Kidney (tissue), 22 donors: Measurements from ENCODE around the gene UPP1. TPM values are rescaled to one million over a fixed set of nuclear protein-coding genes. Genes with fewer than 3 reads are reported as not detected.

Source experiments
- DNase-seq, 5 donors: peaks; one replicate each; pipeline ENCODE4 v3.0.0-alpha.2; 2013 to 2020
- FAIRE-seq: peaks from 2 replicates; lab custom pipeline; 2012; peaks lifted over from hg19 to GRCh38; lab: Jason Lieb, UNC
- H3K27ac ChIP-seq, 2 donors: one replicate each; pipeline ENCODE4 v1.7.0; 2013; ENCODE audit warnings: low read depth in 2 of 2, low read length in 2 of 2, inconsistent platforms in 1 of 2
- H3K27me3 ChIP-seq: one replicate; pipeline ENCODE4 v1.7.1; 2013; ENCODE audit warnings: low read length, inconsistent platforms; ENCODE audit not compliant: control insufficient read depth, insufficient read depth
- H3K36me3 ChIP-seq, 3 donors: one replicate each; pipeline versions ENCODE4 v1.7.0 to v1.7.1; 2013; ENCODE audit warnings: low read length in 3 of 3, control low read depth in 1 of 3, inconsistent platforms in 1 of 3; ENCODE audit not compliant: insufficient read depth in 3 of 3, control insufficient read depth in 2 of 3
- H3K4me1 ChIP-seq, 3 donors: one replicate each; pipeline versions ENCODE4 v1.7.0 to v1.7.1; 2013; ENCODE audit warnings: low read length in 3 of 3, inconsistent platforms in 1 of 3, low read depth in 1 of 3; ENCODE audit not compliant: control insufficient read depth in 2 of 3, insufficient read depth in 2 of 3
- H3K4me3 ChIP-seq, 3 donors: one replicate each; pipeline versions ENCODE4 v1.7.0 to v1.8.1; 2013; ENCODE audit warnings: low read length in 3 of 3, control low read depth in 1 of 3, inconsistent platforms in 1 of 3
- H3K9ac ChIP-seq, 3 donors: one replicate each; pipeline versions ENCODE4 v1.7.0 to v1.7.1; 2013; ENCODE audit warnings: low read length in 3 of 3, control low read depth in 1 of 3, inconsistent platforms in 1 of 3
- H3K9me3 ChIP-seq, 3 donors: one replicate each; pipeline versions ENCODE4 v1.7.0 to v1.7.1; 2013; ENCODE audit warnings: low read length in 3 of 3, control low read depth in 1 of 3, inconsistent platforms in 1 of 3; ENCODE audit not compliant: control insufficient read depth in 2 of 3, insufficient read depth in 1 of 3
- intact Hi-C: fragments of 100-400 bp; cut with DNase I; formaldehyde crosslinking; loops from one replicate; pipeline ENCODE4 v1.11.1; 2022
- long read RNA-seq, 10 donors: library from polyadenylated mRNA in 1 of 10; unstranded in 1 of 10; transcript quantifications; one replicate each; pipeline ENCODE4 v2.0.0 and lab custom pipeline, GENCODE V29; 2021 to 2026
- polyA plus RNA-seq: library from polyadenylated mRNA; stranded (reverse); fragments of 350-450 nt; fragmentation: Illumina TruSeq; extraction: RNeasy Lipid Tissue Mini Kit (QIAGEN cat#74804); gene quantifications from one replicate; pipeline ENCODE4 v1.2.3, GENCODE V29; 2014; ENCODE audit warnings: low read depth, low replicate concordance; ENCODE audit not compliant: insufficient read depth
- total RNA-seq: library from RNA; stranded (reverse); fragmentation: NEBNext Ultra II Directional; extraction: Animal tissue kit (Norgen Biotek cat#: 25700); gene quantifications from one replicate; pipeline ENCODE4 v1.2.1, GENCODE V29; 2021
- TF ChIP-seq, protein P1 (sequence below): IDR thresholded peaks from 3 replicates; pipeline ENCODE4 v1.5.1; 2012; ENCODE audit warnings: mild to moderate bottlenecking, moderate library complexity, borderline replicate concordance; ENCODE audit not compliant: insufficient read depth; ENCODE audit errors: extremely low read depth
- donor health status: control.
- donor health status: control.
- donor health status: control.
- donor health status: control.
- donor health status: control.
- donor health status: DM: yes; HTN: yes; CAD: no.
- donor health status: Normal renal cell carcinoma (clear cell type).

Gene UPP1
- total RNA-seq: 76.1 TPM
- polyA plus RNA-seq: 36.4 TPM
- long read RNA-seq, donor 1, transcript UPP1-212 (3 exons, 2,782 nt): major isoform, 7 of 9 reads
- long read RNA-seq, donor 1, partial matches to known transcripts: 0 of 9 reads
- long read RNA-seq, donor 1, other reads (novel, unspliced or antisense): 0 of 9 reads
- long read RNA-seq, donor 2, transcript UPP1-212 (3 exons, 2,782 nt): major isoform, 5 of 9 reads
- long read RNA-seq, donor 2, partial matches to known transcripts: 0 of 9 reads
- long read RNA-seq, donor 2, other reads (novel, unspliced or antisense): 0 of 9 reads
- long read RNA-seq, donor 3, transcript UPP1-212 (3 exons, 2,782 nt): major isoform, 7 of 13 reads
- long read RNA-seq, donor 3, partial matches to known transcripts: 0 of 13 reads
- long read RNA-seq, donor 3, other reads (novel, unspliced or antisense): 0 of 13 reads
- long read RNA-seq, donor 4, partial matches to known transcripts: 0 of 5 reads
- long read RNA-seq, donor 4, other reads (novel, unspliced or antisense): 0 of 5 reads
- long read RNA-seq, donor 5: 0 reads
- long read RNA-seq, donor 6, partial matches to known transcripts: 0 of 5 reads
- long read RNA-seq, donor 6, other reads (novel, unspliced or antisense): 0 of 5 reads
- long read RNA-seq, donor 7, transcript UPP1-202 (6 exons, 955 nt): major isoform, 11 of 50 reads
- long read RNA-seq, donor 7, transcript UPP1-212 (3 exons, 2,782 nt): minor isoform, 6 of 50 reads
- long read RNA-seq, donor 7, transcript UPP1-203 (9 exons, 1,375 nt): minor isoform, 7 of 50 reads
- long read RNA-seq, donor 7, partial matches to known transcripts: 9 of 50 reads
- long read RNA-seq, donor 7, other reads (novel, unspliced or antisense): 17 of 50 reads
- long read RNA-seq, donor 8, partial matches to known transcripts: 6 of 11 reads
- long read RNA-seq, donor 8, other reads (novel, unspliced or antisense): 0 of 11 reads
- long read RNA-seq, donor 9, transcript UPP1-212 (3 exons, 2,782 nt): major isoform, 5 of 6 reads
- long read RNA-seq, donor 9, partial matches to known transcripts: 0 of 6 reads
- long read RNA-seq, donor 9, other reads (novel, unspliced or antisense): 0 of 6 reads
- long read RNA-seq, donor 10, partial matches to known transcripts: 0 of 7 reads
- long read RNA-seq, donor 10, other reads (novel, unspliced or antisense): 0 of 7 reads

DNA sequence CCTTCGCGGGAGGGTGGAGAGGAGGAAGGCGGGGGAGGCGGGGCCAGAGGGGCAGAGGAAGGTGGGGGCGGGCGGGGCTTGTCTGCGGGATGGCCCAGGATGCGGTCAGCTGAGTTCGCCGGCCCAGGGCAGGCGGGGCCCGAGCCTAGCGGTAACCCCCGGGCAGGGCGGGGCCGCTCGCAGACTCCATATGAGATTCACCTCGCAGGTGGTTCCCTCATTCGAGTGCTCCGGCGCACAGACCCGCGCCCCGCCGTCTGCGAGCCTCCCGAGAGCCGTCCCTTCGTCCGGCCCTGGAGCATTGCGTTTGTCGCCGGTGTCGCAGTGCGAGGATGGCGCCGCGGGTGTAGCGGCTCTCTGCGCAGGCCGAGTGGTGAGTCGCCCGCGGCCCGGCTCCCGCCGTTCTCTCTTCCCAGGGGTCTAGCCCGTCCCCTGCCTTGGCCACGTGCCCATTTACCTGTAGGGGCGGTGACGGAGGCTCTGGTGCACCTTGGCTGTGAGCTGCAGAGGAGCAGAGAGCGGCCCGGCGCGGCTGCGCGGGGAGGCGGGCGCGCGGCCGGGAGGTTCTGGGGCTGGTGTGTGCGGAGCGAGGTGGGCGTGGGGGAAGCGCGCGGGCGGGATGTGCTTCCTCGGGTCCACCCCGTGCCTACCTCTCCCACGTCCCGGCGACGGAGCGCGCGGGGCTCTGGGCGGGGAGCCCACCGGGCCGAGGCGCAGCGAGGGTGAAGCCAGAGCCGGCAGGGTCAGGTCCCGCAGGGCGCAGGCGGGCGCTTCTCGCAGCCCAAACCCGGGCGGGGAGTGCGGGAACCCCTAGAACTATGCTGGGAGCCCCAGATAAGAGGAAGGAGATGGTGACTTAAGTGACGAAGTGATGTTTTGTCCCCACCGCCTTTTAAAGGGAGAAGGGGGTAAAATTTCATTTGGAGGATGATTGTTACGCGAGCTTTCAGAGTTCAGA, at the start of gene UPP1:
Gene UPP1 (plus strand): TSS at position 220 of the 958 bp plus-strand sequence. CDS start 5,519 bp downstream, outside the sequence.
- TF ChIP-seq, protein P1, sequence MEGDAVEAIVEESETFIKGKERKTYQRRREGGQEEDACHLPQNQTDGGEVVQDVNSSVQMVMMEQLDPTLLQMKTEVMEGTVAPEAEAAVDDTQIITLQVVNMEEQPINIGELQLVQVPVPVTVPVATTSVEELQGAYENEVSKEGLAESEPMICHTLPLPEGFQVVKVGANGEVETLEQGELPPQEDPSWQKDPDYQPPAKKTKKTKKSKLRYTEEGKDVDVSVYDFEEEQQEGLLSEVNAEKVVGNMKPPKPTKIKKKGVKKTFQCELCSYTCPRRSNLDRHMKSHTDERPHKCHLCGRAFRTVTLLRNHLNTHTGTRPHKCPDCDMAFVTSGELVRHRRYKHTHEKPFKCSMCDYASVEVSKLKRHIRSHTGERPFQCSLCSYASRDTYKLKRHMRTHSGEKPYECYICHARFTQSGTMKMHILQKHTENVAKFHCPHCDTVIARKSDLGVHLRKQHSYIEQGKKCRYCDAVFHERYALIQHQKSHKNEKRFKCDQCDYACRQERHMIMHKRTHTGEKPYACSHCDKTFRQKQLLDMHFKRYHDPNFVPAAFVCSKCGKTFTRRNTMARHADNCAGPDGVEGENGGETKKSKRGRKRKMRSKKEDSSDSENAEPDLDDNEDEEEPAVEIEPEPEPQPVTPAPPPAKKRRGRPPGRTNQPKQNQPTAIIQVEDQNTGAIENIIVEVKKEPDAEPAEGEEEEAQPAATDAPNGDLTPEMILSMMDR: no peak
- Histone ChIP-seq H3K27ac (peak within 1 kb of the TSS; percentile 93 to 97), H3K4me1 (peaks cover 0 to 13% (median 10%) of the 10 kb centered on the region in 3 donors), H3K36me3 (peaks cover 0 to 14% (median 9%) of the 10 kb centered on the region in 3 donors), H3K9me3 (no peaks in the 10 kb centered on the region), H3K27me3 (no peaks in the 10 kb centered on the region), H3K4me3 (peak within 1 kb of the TSS; percentile 47 to 79 (median 65)), H3K9ac (peak within 1 kb of the TSS in 2 of 3 donors; percentile 48 to 77)
- FAIRE-seq (no peak), DNase-seq (peak; percentile 76 to 99 (median 84))
- intact Hi-C loops: no loop called here

- peak in 1 of 5 donors; percentile 42 for DNase-seq
- no peak overlapping the region for H3K27ac ChIP-seq
- TF ChIP-seq, protein P1: no peak
- no peaks in the 10 kb centered on the region for H3K36me3 ChIP-seq
- no peak overlapping the region for H3K4me3 ChIP-seq
- FAIRE-seq: no peak
- H3K4me1 ChIP-seq: peaks cover 0 to 2% (median 0%) of the 10 kb centered on the region in 3 donors
- intact Hi-C loops: no loop called here
- H3K9me3 ChIP-seq: no peaks in the 10 kb centered on the region
- H3K9ac ChIP-seq: no peak overlapping the region
- peaks cover 4% of the 10 kb centered on the region for H3K27me3 ChIP-seq
Measured at GRCh38 chr7:48040944-48041652, 48.0 kb upstream of the UPP1 start.
